Fibroblast of lung (primary cell): Measurements from ENCODE around the gene MAP3K8. TPM values are rescaled to one million over a fixed set of nuclear protein-coding genes. Genes with fewer than 3 reads are reported as not detected.

Experiments used
- DNase-seq, 2 donors: peaks; one replicate each; pipeline versions ENCODE4 v3.0.0 to v3.0.0-alpha.2; 2010; ENCODE audit warnings: low read depth in 2 of 2
- H2AFZ ChIP-seq: 2 replicates; pipeline ENCODE4 v1.5.1; 2012; ENCODE audit warnings: low read length, control low read depth, inconsistent platforms
- H3K27ac ChIP-seq: 2 replicates; pipeline ENCODE4 v1.5.1; 2011; ENCODE audit warnings: low read length, control low read depth; ENCODE audit not compliant: insufficient read depth
- H3K27me3 ChIP-seq: 2 replicates; pipeline ENCODE4 v1.5.1; 2011; ENCODE audit warnings: mild to moderate bottlenecking, low read length; ENCODE audit not compliant: control insufficient read depth, insufficient read depth
- H3K36me3 ChIP-seq: 2 replicates; pipeline ENCODE4 v1.5.1; 2011; ENCODE audit warnings: low read length; ENCODE audit not compliant: control insufficient read depth, insufficient read depth
- H3K4me1 ChIP-seq: 2 replicates; pipeline ENCODE4 v1.5.1; 2011; ENCODE audit warnings: low read length; ENCODE audit not compliant: control insufficient read depth, insufficient read depth; ENCODE audit errors: extremely low read depth
- H3K4me2 ChIP-seq: 2 replicates; pipeline ENCODE4 v1.5.1; 2011; ENCODE audit warnings: low read length, control low read depth; ENCODE audit not compliant: insufficient read depth; ENCODE audit errors: extremely low read depth
- H3K4me3 ChIP-seq, 4 experiments: fragments of 200-600 bp in 1 of 4; sonication (generic) in 1 of 4; replicated peaks in 1 of 4; 2 replicates each; pipeline ENCODE4 v1.5.1; 2011 to 2016; ENCODE audit warnings: low read length in 4 of 4, low read depth in 3 of 4, mild to moderate bottlenecking in 3 of 4, control low read depth in 2 of 4, inconsistent platforms in 1 of 4, mixed read lengths in 1 of 4; ENCODE audit not compliant: insufficient read depth in 1 of 4; ENCODE audit errors: control extremely low read depth in 1 of 4
- H3K79me2 ChIP-seq: 2 replicates; pipeline ENCODE4 v1.5.1; 2012; ENCODE audit warnings: mild to moderate bottlenecking, low read length, inconsistent platforms; ENCODE audit not compliant: control insufficient read depth, insufficient read depth
- H3K9ac ChIP-seq: 2 replicates; pipeline ENCODE4 v1.5.1; 2011; ENCODE audit warnings: mild to moderate bottlenecking, low read length, control low read depth; ENCODE audit not compliant: insufficient read depth
- H3K9me3 ChIP-seq: 2 replicates; pipeline ENCODE4 v1.5.1; 2012; ENCODE audit warnings: low read depth, low read length; ENCODE audit not compliant: control insufficient read depth, insufficient read depth
- H4K20me1 ChIP-seq: 2 replicates; pipeline ENCODE4 v1.5.1; 2011; ENCODE audit warnings: low read length; ENCODE audit not compliant: control insufficient read depth, insufficient read depth; ENCODE audit errors: extremely low read depth
- CTCF ChIP-seq, 2 donors: IDR thresholded peaks in 1 of 2; conservative IDR thresholded peaks in 1 of 2; 1 replicate in 1 of 2; 2 replicates in 1 of 2; pipeline ENCODE4 v1.5.1; 2011 to 2012; ENCODE audit warnings: low read length in 2 of 2, control low read depth in 1 of 2, inconsistent platforms in 1 of 2, low read depth in 1 of 2, mild to moderate bottlenecking in 1 of 2
- EZH2 ChIP-seq: IDR thresholded peaks from 2 replicates; pipeline ENCODE4 v1.5.1; 2012; ENCODE audit warnings: low read length, control low read depth, mild to moderate bottlenecking; ENCODE audit errors: missing control alignments
- polyA plus RNA-seq, 2 donors: library from polyadenylated mRNA; depleted of rRNA in 1 of 2; stranded (reverse) in 1 of 2; unstranded in 1 of 2; fragments of >200 nt; gene quantifications; 2 replicates each; pipeline ENCODE4 v1.2.1, GENCODE V29; 2011 to 2012; ENCODE audit warnings: missing spikeins in 1 of 2
- total RNA-seq: library from RNA; depleted of rRNA; stranded (reverse); fragments of >200 nt; gene quantifications from 2 replicates; pipeline ENCODE4 v1.2.1, GENCODE V29; 2014

MAP3K8 gene
- total and polyA plus RNA-seq, 2 donors (not counting 1 experiment from before 2014, with no cell fraction given) = 20.0 to 52.6 TPM

- Histone ChIP-seq H3K36me3 (no peaks in the 10 kb centered on the region), H3K4me3 (no peak overlapping the region), H3K27me3 (peaks cover 4% of the 10 kb centered on the region), H3K4me1 (no peaks in the 10 kb centered on the region), H2AFZ (no peak overlapping the region), H3K9ac (no peak overlapping the region), H3K4me2 (no peak overlapping the region), H3K27ac (no peak overlapping the region), H3K79me2 (no peaks in the 10 kb centered on the region), H3K9me3 (no peaks in the 10 kb centered on the region), H4K20me1 (no peaks in the 10 kb centered on the region)
- DNase-seq = peak in 1 of 2 donors; percentile 73
- TF ChIP-seq CTCF (conservative IDR thresholded peaks at IDR 0.05 in 1 of 2, IDR thresholded peaks at IDR 0.05 in 1 of 2; ENCODE audit: low read depth in 1 of 2, low read length in 2 of 2) (no peak), EZH2 (no peak)
Measured at GRCh38 chr10:30387646-30388243, 46.2 kb upstream of the MAP3K8 start.

GRCh38 chr10:30389543-30389942 is 44.4 kb upstream of the MAP3K8 start:
- no peak for TF ChIP-seq EZH2
- TF ChIP-seq CTCF (conservative IDR thresholded peaks at IDR 0.05 in 1 of 2, IDR thresholded peaks at IDR 0.05 in 1 of 2; ENCODE audit: low read depth in 1 of 2, low read length in 2 of 2) = no peak
- H3K27me3 ChIP-seq = peaks cover 4% of the 10 kb centered on the region
- H4K20me1 ChIP-seq = no peaks in the 10 kb centered on the region
- H2AFZ ChIP-seq = no peak overlapping the region
- H3K9ac ChIP-seq = no peak overlapping the region
- H3K27ac ChIP-seq = no peak overlapping the region
- no peaks in the 10 kb centered on the region for H3K36me3 ChIP-seq
- H3K9me3 ChIP-seq = no peaks in the 10 kb centered on the region
- H3K4me3 ChIP-seq = no peak overlapping the region
- DNase-seq = no peak
- no peaks in the 10 kb centered on the region for H3K4me1 ChIP-seq
- no peaks in the 10 kb centered on the region for H3K79me2 ChIP-seq
- H3K4me2 ChIP-seq = no peak overlapping the region

- Histone ChIP-seq H3K27ac (no peak overlapping the region), H2AFZ (no peak overlapping the region), H3K4me2 (no peak overlapping the region), H3K79me2 (no peaks in the 10 kb centered on the region), H3K36me3 (no peaks in the 10 kb centered on the region), H3K9ac (no peak overlapping the region), H3K27me3 (peaks cover 7% of the 10 kb centered on the region), H4K20me1 (no peaks in the 10 kb centered on the region), H3K4me1 (no peaks in the 10 kb centered on the region), H3K9me3 (no peaks in the 10 kb centered on the region), H3K4me3 (no peak overlapping the region)
- TF ChIP-seq EZH2 (no peak), CTCF (conservative IDR thresholded peaks at IDR 0.05 in 1 of 2, IDR thresholded peaks at IDR 0.05 in 1 of 2; ENCODE audit: low read depth in 1 of 2, low read length in 2 of 2) (no peak)
- no peak for DNase-seq
Measured at GRCh38 chr10:30390207-30390606, 43.8 kb upstream of the MAP3K8 start.
